Loucy (cell line): Measurements from ENCODE around the gene GJB3.

Experiments used
- H2AFZ ChIP-seq: fragments of 200-600 bp; sonication (generic); 2 replicates; pipeline ENCODE4 v1.6.0; 2016; ENCODE audit warnings: antibody characterized with exemption, mild to moderate bottlenecking, low read length, moderate library complexity
- H3F3A ChIP-seq: fragments of 200-600 bp; 2 replicates; pipeline ENCODE4 v1.6.0; 2016; ENCODE audit warnings: antibody characterized with exemption, low read depth, mild to moderate bottlenecking
- H3K27me3 ChIP-seq: fragments of 200-600 bp; sonication (generic); 2 replicates; pipeline ENCODE4 v1.6.1; 2014; ENCODE audit warnings: low read length, mild to moderate bottlenecking; ENCODE audit not compliant: insufficient read depth, poor library complexity, severe bottlenecking
- H3K36me3 ChIP-seq: fragments of 200-600 bp; sonication (generic); 2 replicates; pipeline ENCODE4 v1.6.1; 2016; ENCODE audit warnings: low read length; ENCODE audit not compliant: insufficient read depth
- H3K4me1 ChIP-seq: fragments of 200-600 bp; sonication (generic); 2 replicates; pipeline ENCODE4 v1.5.1; 2014; ENCODE audit warnings: low read length, mild to moderate bottlenecking; ENCODE audit not compliant: insufficient read depth, poor library complexity, severe bottlenecking
- H3K4me2 ChIP-seq: fragments of 200-600 bp; sonication (generic); 2 replicates; pipeline ENCODE4 v1.6.0; 2014; ENCODE audit warnings: antibody characterized with exemption, low read length, low read depth, mild to moderate bottlenecking; ENCODE audit not compliant: poor library complexity, severe bottlenecking
- H3K4me3 ChIP-seq: fragments of 200-600 bp; sonication (generic); 2 replicates; pipeline ENCODE4 v1.5.1; 2014; ENCODE audit warnings: low read length, mild to moderate bottlenecking, mixed read lengths; ENCODE audit not compliant: poor library complexity, severe bottlenecking
- H3K79me2 ChIP-seq: fragments of 200-600 bp; sonication (generic); 2 replicates; pipeline ENCODE4 v1.6.1; 2014; ENCODE audit warnings: low read length; ENCODE audit not compliant: insufficient read depth
- H3K9ac ChIP-seq: fragments of 200-600 bp; sonication (generic); 2 replicates; pipeline ENCODE4 v1.6.0; 2014; ENCODE audit warnings: mild to moderate bottlenecking, low read depth, low read length, moderate library complexity; ENCODE audit not compliant: poor library complexity, severe bottlenecking
- H3K9me2 ChIP-seq: fragments of 200-600 bp; sonication (generic); replicated peaks from 2 replicates; pipeline ENCODE4 v1.6.1; 2016; ENCODE audit warnings: low read depth, low read length, mixed read lengths
- H3K9me3 ChIP-seq: fragments of 200-600 bp; sonication (generic); 2 replicates; pipeline ENCODE4 v1.6.1; 2014; ENCODE audit warnings: mild to moderate bottlenecking, antibody characterized with exemption, low read length, low read depth; ENCODE audit not compliant: insufficient read depth
- H4K20me1 ChIP-seq: fragments of 200-600 bp; sonication (generic); 2 replicates; pipeline ENCODE4 v1.6.0; 2014; ENCODE audit warnings: antibody characterized with exemption, low read length, mild to moderate bottlenecking; ENCODE audit not compliant: insufficient read depth, poor library complexity, severe bottlenecking
- EZH2phosphoT487 ChIP-seq: fragments of 200-600 bp; IDR thresholded peaks from 2 replicates; pipeline ENCODE4 v1.6.1; 2018; ENCODE audit warnings: antibody characterized with exemption, mild to moderate bottlenecking, moderate library complexity, borderline replicate concordance
- TF ChIP-seq, protein P1 (sequence below): fragments of 200-600 bp; sonication (generic); conservative IDR thresholded peaks from 2 replicates; pipeline ENCODE4 v1.5.1; 2014; ENCODE audit warnings: mild to moderate bottlenecking, antibody characterized with exemption, low read length

Gene GJB3

DNA sequence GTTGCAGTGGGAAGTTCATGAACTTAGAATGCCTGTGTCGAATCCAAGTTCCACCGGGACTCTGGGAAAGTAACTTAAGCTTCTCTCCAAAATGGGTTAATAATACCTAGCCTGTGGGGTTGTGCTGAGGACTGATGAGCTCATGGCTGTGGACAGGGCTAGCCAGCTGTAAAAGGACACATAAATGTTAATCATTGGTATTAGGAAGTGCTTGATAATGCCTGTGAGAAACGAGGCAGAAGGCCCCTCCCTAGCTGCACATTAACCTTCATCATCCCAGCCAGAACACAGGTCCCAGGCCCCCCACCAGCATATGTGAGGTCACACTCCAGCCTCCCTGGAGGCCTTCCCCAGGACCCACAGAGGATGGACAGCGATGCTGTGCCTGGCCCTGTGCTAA, 22.3 kb upstream of the GJB3 start:
- Histone ChIP-seq H3K4me1 (no peaks in the 10 kb centered on the region), H3K9ac (no peak overlapping the region), H3K4me2 (no peak overlapping the region), H2AFZ (no peak overlapping the region), H3K9me3 (no peaks in the 10 kb centered on the region), H3K36me3 (no peaks in the 10 kb centered on the region), H3K4me3 (no peak overlapping the region), H3K79me2 (no peaks in the 10 kb centered on the region), H4K20me1 (no peaks in the 10 kb centered on the region), H3K9me2 (no peaks in the 10 kb centered on the region), H3F3A (no peaks in the 10 kb centered on the region), H3K27me3 (no peaks in the 10 kb centered on the region)
- TF ChIP-seq EZH2phosphoT487: no peak
- TF ChIP-seq, protein P1, sequence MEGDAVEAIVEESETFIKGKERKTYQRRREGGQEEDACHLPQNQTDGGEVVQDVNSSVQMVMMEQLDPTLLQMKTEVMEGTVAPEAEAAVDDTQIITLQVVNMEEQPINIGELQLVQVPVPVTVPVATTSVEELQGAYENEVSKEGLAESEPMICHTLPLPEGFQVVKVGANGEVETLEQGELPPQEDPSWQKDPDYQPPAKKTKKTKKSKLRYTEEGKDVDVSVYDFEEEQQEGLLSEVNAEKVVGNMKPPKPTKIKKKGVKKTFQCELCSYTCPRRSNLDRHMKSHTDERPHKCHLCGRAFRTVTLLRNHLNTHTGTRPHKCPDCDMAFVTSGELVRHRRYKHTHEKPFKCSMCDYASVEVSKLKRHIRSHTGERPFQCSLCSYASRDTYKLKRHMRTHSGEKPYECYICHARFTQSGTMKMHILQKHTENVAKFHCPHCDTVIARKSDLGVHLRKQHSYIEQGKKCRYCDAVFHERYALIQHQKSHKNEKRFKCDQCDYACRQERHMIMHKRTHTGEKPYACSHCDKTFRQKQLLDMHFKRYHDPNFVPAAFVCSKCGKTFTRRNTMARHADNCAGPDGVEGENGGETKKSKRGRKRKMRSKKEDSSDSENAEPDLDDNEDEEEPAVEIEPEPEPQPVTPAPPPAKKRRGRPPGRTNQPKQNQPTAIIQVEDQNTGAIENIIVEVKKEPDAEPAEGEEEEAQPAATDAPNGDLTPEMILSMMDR: no peak

DNA sequence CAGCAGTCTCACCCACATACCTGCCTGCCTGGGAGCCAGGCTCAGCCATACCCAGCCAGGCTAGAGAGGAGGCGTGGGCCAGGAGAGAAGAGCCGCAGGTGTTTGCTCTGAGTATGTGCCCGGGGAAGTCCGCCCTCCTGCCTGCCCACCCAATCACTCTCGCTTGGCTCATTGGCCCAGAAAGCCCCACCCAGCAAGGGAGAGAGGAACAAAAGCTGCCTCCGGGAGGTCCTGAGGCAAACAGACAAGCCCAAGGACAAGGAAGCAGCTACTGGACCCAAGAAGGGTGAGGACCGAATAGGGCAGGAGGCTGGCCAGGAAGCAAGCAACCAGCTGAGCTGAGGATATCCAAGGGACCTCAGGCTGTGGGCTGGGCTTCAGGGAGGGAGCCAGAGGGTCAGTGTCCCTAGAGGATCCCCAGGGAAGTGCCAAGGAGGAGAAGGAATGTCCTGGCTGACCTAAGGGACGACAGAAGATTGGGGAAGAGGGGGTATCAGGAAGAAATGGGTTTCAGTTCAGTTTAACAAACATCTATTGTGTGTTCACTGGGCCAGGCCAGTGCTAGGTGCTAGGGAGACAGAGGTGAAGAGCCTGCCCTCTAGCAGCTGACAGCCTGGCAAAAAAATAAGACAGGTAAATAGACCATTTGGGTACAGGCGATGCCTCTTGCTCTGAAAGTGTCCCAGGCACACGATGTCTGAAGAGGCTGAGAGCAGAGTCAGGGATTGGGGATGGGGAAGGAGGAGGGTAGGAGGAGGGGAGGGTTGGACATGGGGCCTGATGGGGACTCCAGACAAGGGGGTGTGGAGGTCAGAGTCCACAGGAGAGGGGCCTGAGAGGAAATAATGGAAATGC, 21.3 kb upstream of the GJB3 start, which contains the start of gene GJB4:
GJB4 (plus strand) TSS at position 238 of the 855 bp plus-strand sequence. CDS start 1,515 bp downstream, outside the sequence.
- H3F3A ChIP-seq: no peaks in the 10 kb centered on the region
- H3K36me3 ChIP-seq: no peaks in the 10 kb centered on the region
- H3K4me2 ChIP-seq: no peak within 1 kb of the TSS
- H3K27me3 ChIP-seq: no peaks in the 10 kb centered on the region
- no peaks in the 10 kb centered on the region for H4K20me1 ChIP-seq
- no peak within 1 kb of the TSS for H2AFZ ChIP-seq
- no peaks in the 10 kb centered on the region for H3K4me1 ChIP-seq
- no peak within 1 kb of the TSS for H3K9ac ChIP-seq
- TF ChIP-seq, protein P1: no peak
- TF ChIP-seq EZH2phosphoT487: no peak
- H3K9me3 ChIP-seq: no peaks in the 10 kb centered on the region
- no peaks in the 10 kb centered on the region for H3K9me2 ChIP-seq
- no peaks in the 10 kb centered on the region for H3K79me2 ChIP-seq
- H3K4me3 ChIP-seq: no peak within 1 kb of the TSS

DNA sequence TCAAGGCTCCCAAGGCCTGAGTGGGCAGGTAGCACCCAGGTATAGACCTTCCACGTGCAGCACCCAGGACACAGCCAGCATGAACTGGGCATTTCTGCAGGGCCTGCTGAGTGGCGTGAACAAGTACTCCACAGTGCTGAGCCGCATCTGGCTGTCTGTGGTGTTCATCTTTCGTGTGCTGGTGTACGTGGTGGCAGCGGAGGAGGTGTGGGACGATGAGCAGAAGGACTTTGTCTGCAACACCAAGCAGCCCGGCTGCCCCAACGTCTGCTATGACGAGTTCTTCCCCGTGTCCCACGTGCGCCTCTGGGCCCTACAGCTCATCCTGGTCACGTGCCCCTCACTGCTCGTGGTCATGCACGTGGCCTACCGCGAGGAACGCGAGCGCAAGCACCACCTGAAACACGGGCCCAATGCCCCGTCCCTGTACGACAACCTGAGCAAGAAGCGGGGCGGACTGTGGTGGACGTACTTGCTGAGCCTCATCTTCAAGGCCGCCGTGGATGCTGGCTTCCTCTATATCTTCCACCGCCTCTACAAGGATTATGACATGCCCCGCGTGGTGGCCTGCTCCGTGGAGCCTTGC, 19.7 kb upstream of the GJB3 start:
- H3K4me3 ChIP-seq: no peak overlapping the region
- no peaks in the 10 kb centered on the region for H3K27me3 ChIP-seq
- no peaks in the 10 kb centered on the region for H3F3A ChIP-seq
- no peaks in the 10 kb centered on the region for H3K79me2 ChIP-seq
- H3K36me3 ChIP-seq: no peaks in the 10 kb centered on the region
- H3K4me2 ChIP-seq: no peak overlapping the region
- no peak overlapping the region for H3K9ac ChIP-seq
- H3K9me3 ChIP-seq: no peaks in the 10 kb centered on the region
- no peak for TF ChIP-seq EZH2phosphoT487
- TF ChIP-seq, protein P1: no peak
- no peaks in the 10 kb centered on the region for H3K4me1 ChIP-seq
- H4K20me1 ChIP-seq: no peaks in the 10 kb centered on the region
- H2AFZ ChIP-seq: no peak overlapping the region
- H3K9me2 ChIP-seq: no peaks in the 10 kb centered on the region
